ENCODE data around the gene RABEP1. TPM values are rescaled to one million over a fixed set of nuclear protein-coding genes. Genes with fewer than 3 reads are reported as not detected.

Gene RABEP1
- total RNA-seq, 1 donor from 2014 or later, result 46.1 TPM

DNA sequence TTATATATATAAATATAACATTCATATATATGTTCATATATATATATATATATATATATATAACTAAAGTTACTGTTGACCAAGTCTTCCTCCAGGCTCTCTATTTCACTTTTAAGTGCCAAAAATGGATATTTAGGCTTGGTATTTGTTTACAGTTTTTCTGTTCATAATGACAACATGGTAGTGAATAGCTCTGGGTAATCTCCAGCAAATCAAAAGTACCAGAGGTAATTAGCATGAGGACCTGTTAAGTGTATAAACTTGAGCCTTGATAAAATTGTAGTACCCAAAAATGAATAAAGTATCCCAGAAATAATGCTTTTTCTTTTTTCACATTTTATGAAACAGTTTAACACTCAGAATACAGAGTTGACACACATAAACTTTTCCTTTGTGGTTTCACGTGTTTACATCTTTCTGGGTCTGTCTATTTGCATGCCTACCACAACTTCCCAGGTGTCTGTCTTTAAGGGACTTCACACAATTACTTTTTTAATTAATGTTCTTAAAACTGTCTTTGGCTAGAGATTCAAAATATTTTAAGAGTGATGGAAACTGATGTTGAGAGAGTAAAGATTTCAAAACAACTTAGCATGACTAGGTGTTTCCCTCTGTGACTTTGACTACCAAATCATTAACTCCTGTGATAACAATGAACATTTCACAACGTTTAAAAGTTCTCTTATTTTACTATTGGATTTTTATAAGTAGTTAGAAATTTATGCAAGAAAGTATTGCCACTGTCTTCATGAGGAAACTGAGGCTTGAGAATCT is 47.9 kb downstream of the RABEP1 start:
- H3K27ac Mint-ChIP-seq (ENCODE audit: unreplicated experiment), result peak overlapping the region; percentile 50
- peaks cover 21% of the 10 kb centered on the region for H3K4me1 Mint-ChIP-seq (ENCODE audit: low read depth)
- DNase-seq (ENCODE audit: low spot score), result no peak

GRCh38 chr17:5330981-5331380 is 48.9 kb downstream of the RABEP1 start:
- no peak for DNase-seq (ENCODE audit: low spot score)
- TF ChIP-seq CTCF (IDR thresholded peaks at IDR 0.05), result no peak
- H3K4me1 Mint-ChIP-seq (ENCODE audit: low read depth), result peaks cover 21% of the 10 kb centered on the region
- H3K36me3 Mint-ChIP-seq (ENCODE audit: low read depth), result peaks cover 14% of the 10 kb centered on the region
- no peaks in the 10 kb centered on the region for H3K27me3 Mint-ChIP-seq (ENCODE audit: low read depth)
- H3K4me3 Mint-ChIP-seq (ENCODE audit: unreplicated experiment), result no peak overlapping the region
- no peak overlapping the region for H3K27ac Mint-ChIP-seq (ENCODE audit: unreplicated experiment)
- no peaks in the 10 kb centered on the region for H3K9me3 Mint-ChIP-seq (ENCODE audit: low read depth)

More for the DNA sequence above, 47.9 kb downstream of the RABEP1 start:
- TF ChIP-seq CTCF (IDR thresholded peaks at IDR 0.05), result no peak
- no peak overlapping the region for H3K4me3 Mint-ChIP-seq (ENCODE audit: unreplicated experiment)
- H3K9me3 Mint-ChIP-seq (ENCODE audit: low read depth), result no peaks in the 10 kb centered on the region
- H3K27me3 Mint-ChIP-seq (ENCODE audit: low read depth), result no peaks in the 10 kb centered on the region
- H3K36me3 Mint-ChIP-seq (ENCODE audit: low read depth), result peaks cover 9% of the 10 kb centered on the region

GRCh38 chr17:5331506-5331905 is 49.4 kb downstream of the RABEP1 start:
- no peak for DNase-seq (ENCODE audit: low spot score)
- no peak overlapping the region for H3K27ac Mint-ChIP-seq (ENCODE audit: unreplicated experiment)
- H3K4me1 Mint-ChIP-seq (ENCODE audit: low read depth), result peaks cover 17% of the 10 kb centered on the region
- TF ChIP-seq CTCF (IDR thresholded peaks at IDR 0.05), result no peak
- no peaks in the 10 kb centered on the region for H3K27me3 Mint-ChIP-seq (ENCODE audit: low read depth)
- H3K9me3 Mint-ChIP-seq (ENCODE audit: low read depth), result no peaks in the 10 kb centered on the region
- H3K4me3 Mint-ChIP-seq (ENCODE audit: unreplicated experiment), result no peak overlapping the region
- H3K36me3 Mint-ChIP-seq (ENCODE audit: low read depth), result peaks cover 14% of the 10 kb centered on the region

DNA sequence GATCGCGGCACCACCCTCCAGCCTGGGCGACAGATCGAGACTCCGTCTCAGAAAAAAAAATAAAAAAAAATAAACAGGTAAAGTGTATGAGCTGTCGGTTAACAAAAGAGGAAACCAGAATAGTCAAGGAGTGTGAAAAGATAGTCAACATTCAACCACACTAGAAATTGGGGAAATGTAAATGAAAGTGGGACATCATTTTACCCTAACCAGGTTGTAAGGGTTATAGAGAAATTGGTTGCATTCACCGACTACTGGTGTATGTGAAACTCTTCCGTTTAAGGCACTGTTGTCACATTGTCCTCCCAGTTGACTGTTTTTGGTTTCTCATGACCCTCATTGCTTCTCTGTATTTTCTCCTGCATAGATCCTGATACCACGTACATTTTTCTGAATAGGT is 62.8 kb downstream of the RABEP1 start:
- Mint-ChIP-seq H3K4me1 (ENCODE audit: low read depth) (no peaks in the 10 kb centered on the region), H3K4me3 (ENCODE audit: unreplicated experiment) (no peak overlapping the region), H3K36me3 (ENCODE audit: low read depth) (peaks cover 22% of the 10 kb centered on the region), H3K27me3 (ENCODE audit: low read depth) (no peaks in the 10 kb centered on the region), H3K27ac (ENCODE audit: unreplicated experiment) (no peak overlapping the region), H3K9me3 (ENCODE audit: low read depth) (no peaks in the 10 kb centered on the region)
- TF ChIP-seq CTCF (IDR thresholded peaks at IDR 0.05), result no peak
- DNase-seq (ENCODE audit: low spot score), result no peak

DNA sequence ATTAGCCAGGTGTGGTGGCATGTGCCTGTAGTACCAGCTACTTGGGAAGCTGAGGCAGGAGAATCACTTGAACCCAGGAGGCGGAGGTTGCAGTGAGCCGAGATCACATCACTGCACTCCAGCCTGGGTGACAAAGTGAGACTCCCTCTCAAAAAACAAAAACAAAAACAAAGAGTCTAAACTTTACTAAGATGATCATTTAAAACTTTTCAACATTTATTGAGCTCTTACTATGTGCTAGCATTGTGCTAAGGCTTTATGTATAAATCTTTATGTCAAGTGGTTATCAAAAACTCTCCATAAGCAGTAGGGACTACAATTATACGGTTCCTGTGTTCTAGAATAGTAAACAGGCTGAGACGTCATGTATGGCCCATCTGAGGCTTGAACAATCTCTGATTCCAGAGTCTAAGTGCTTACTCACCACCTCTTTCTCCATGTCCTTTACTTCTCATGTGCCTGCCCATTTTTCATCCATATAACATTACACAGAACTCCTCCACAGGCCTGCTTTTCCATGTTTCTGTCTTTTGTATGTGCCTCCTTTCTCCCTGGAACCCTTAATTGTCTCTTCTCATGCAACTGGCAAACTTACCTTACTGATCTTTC is 70.7 kb downstream of the RABEP1 start:
- Mint-ChIP-seq H3K36me3 (ENCODE audit: low read depth) (peaks cover 26% of the 10 kb centered on the region), H3K9me3 (ENCODE audit: low read depth) (no peaks in the 10 kb centered on the region), H3K27me3 (ENCODE audit: low read depth) (no peaks in the 10 kb centered on the region), H3K4me3 (ENCODE audit: unreplicated experiment) (no peak overlapping the region), H3K4me1 (ENCODE audit: low read depth) (peaks cover 37% of the 10 kb centered on the region), H3K27ac (ENCODE audit: unreplicated experiment) (peak overlapping the region; percentile 2)
- TF ChIP-seq CTCF (IDR thresholded peaks at IDR 0.05), result no peak
- no peak for DNase-seq (ENCODE audit: low spot score)

Data from chondrocyte (in vitro differentiated cells).